ENCODE results near the gene ABAT. TPM values are rescaled to one million over a fixed set of nuclear protein-coding genes. Genes with fewer than 3 reads are reported as not detected.

Gene ABAT
- 0.44 and 0.53 TPM in 2 replicates for total RNA-seq

GRCh38 chr16:8674413-8675022 is at the start of gene ABAT:
Gene ABAT, plus strand, starts transcription at chr16:8674617. Its CDS starts 61,123 bp downstream, at chr16:8735740.

GRCh38 chr16:8797364-8798173 is 123.2 kb downstream of the ABAT start, which contains the start of the genes PMM2 and TMEM186:
Gene PMM2, plus strand, starts transcription at chr16:8797839. Its CDS starts 44 bp downstream, at chr16:8797883.
Gene TMEM186, minus strand, starts transcription at chr16:8797639. Its CDS starts 25 bp downstream, at chr16:8797614.

Other genes with a start within 250 kb of the ABAT start
- not detected in 2 replicates for gene TMEM114, start 84.1 kb upstream of the ABAT start, total RNA-seq
- 13.4 and 14.5 TPM in 2 replicates for gene METTL22, start 52.9 kb upstream of the ABAT start, total RNA-seq
- 4.4 and 6.0 TPM in 2 replicates for gene TMEM186, start 123.0 kb downstream of the ABAT start, total RNA-seq
- 42.3 and 47.0 TPM in 2 replicates for gene PMM2, start 123.2 kb downstream of the ABAT start, total RNA-seq
- gene CARHSP1, start 194.4 kb downstream of the ABAT start, total RNA-seq: 87.3 and 89.3 TPM in 2 replicates
- gene LITAFD, start 207.7 kb downstream of the ABAT start, total RNA-seq: not detected in 2 replicates